Upper lobe of left lung (tissue), 6 donors: ENCODE data around the gene FBLN5. TPM values are rescaled to one million over a fixed set of nuclear protein-coding genes. Genes with fewer than 3 reads are reported as not detected.

ENCODE experiments used
- ATAC-seq, 2 donors: fragments of 200-7000 bp; cut with Tn5 transposase; one replicate each; pipeline ENCODE4 v1.9.1; 2022; ENCODE audit warnings: mild to moderate bottlenecking in 2 of 2, moderate library complexity in 2 of 2; ENCODE audit not compliant: low FRiP score in 2 of 2
- DNase-seq, 2 donors: peaks; one replicate each; pipeline ENCODE4 v3.0.0-alpha.2; 2019 to 2020
- H3K27ac ChIP-seq, 4 donors: fragments of 200-600 bp; sonication (generic); one replicate each; pipeline ENCODE4 v1.5.1; 2016 to 2019
- H3K27me3 ChIP-seq, 4 donors: fragments of 200-600 bp; sonication (generic); one replicate each; pipeline ENCODE4 v1.5.1; 2017 to 2019
- H3K36me3 ChIP-seq, 4 donors: fragments of 200-600 bp; sonication (generic); one replicate each; pipeline ENCODE4 v1.5.1; 2016 to 2019
- H3K4me1 ChIP-seq, 4 donors: fragments of 200-600 bp; sonication (generic); one replicate each; pipeline ENCODE4 v1.5.1; 2018 to 2019
- H3K4me3 ChIP-seq, 4 donors: fragments of 200-600 bp; sonication (generic); one replicate each; pipeline ENCODE4 v1.5.1; 2017 to 2019; ENCODE audit warnings: mild to moderate bottlenecking in 2 of 4, moderate library complexity in 1 of 4
- H3K9me3 ChIP-seq, 4 donors: fragments of 200-600 bp; sonication (generic); one replicate each; pipeline ENCODE4 v1.5.1; 2018 to 2019
- CTCF ChIP-seq, 6 experiments: fragments of 450-650 bp in 4 of 6; fragments of 200-600 bp in 2 of 6; sonication (generic) in 2 of 6; IDR thresholded peaks; one replicate each; pipeline ENCODE4 v1.5.1; 2016 to 2019; ENCODE audit warnings: antibody characterized with exemption in 6 of 6
- EP300 ChIP-seq, 4 donors: sonication (generic); formaldehyde crosslinking; IDR thresholded peaks; one replicate each; pipeline ENCODE4 v1.5.1; 2017; ENCODE audit warnings: antibody characterized with exemption in 4 of 4, control low read depth in 2 of 4
- POLR2A ChIP-seq, 4 donors: fragments of 450-650 bp; IDR thresholded peaks; one replicate each; pipeline ENCODE4 v1.5.1; 2016 to 2017; ENCODE audit warnings: antibody characterized with exemption in 4 of 4, mild to moderate bottlenecking in 2 of 4
- POLR2AphosphoS5 ChIP-seq, 2 donors: sonication (generic); formaldehyde crosslinking; IDR thresholded peaks; one replicate each; pipeline ENCODE4 v1.5.1; 2017; ENCODE audit warnings: antibody characterized with exemption in 2 of 2
- WGBS, 2 donors: methylation state at CpG; one replicate each; pipeline ENCODE4 v1.1.5; 2017 to 2018; 5-methylcytosine and 5-hydroxymethylcytosine counted together
- total RNA-seq, 6 donors: library from RNA; depleted of rRNA in 4 of 6; stranded (reverse); fragments of >200 nt in 4 of 6; gene quantifications; one replicate each; pipeline versions ENCODE4 v1.1.0 to v1.2.1, GENCODE V29; 2016 to 2021
- donor health status: DM: no; HTN: no; CAD: no; lungs with moderate emphysema.
- donor health status: DM: no; HTN: yes; CAD: no; lungs with severe emphysema.

FBLN5 gene
- total RNA-seq, 6 donors from 2014 or later, result 53.8 to 196 (median 133) TPM

DNA sequence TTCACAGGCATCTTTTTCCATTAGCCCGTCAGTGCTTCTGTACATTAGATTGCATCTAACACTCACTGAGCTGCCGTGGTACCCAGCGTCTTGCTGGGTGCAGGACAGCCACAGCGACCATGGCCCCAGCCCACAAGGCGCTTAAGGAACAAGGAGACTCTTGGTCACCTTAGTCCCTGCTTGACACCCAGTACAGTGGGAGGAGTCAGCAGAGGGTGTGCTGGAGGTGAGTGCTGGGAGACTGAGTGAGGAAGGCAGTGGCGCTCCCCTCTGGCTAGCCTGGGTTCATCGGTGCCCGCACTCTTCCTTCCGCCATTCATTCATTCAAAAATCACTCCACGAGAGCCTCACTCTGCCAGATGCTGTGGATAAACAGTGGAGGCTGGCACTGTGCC is 21.8 kb downstream of the FBLN5 start:
- Histone ChIP-seq H3K27ac (peak overlapping the region in 3 of 4 donors; percentile 13 to 34 (median 22)), H3K9me3 (no peaks in the 10 kb centered on the region), H3K27me3 (no peaks in the 10 kb centered on the region), H3K4me1 (peaks cover 0 to 11% (median 0%) of the 10 kb centered on the region in 4 donors), H3K36me3 (no peaks in the 10 kb centered on the region), H3K4me3 (no peak overlapping the region)
- ATAC-seq (no peak), DNase-seq (no peak)
- no peak for TF ChIP-seq CTCF (IDR thresholded peaks at IDR 0.05)
- no peak for TF ChIP-seq POLR2AphosphoS5 (IDR thresholded peaks at IDR 0.05)
- TF ChIP-seq EP300 (IDR thresholded peaks at IDR 0.05), result no peak
- no peak for TF ChIP-seq POLR2A (IDR thresholded peaks at IDR 0.05)
- WGBS, 2 donors, result 89 to 90% methylated on average over 10 of the region's 10 CpGs

GRCh38 chr14:91925001-91925726 is 22.3 kb downstream of the FBLN5 start:
- peak in 1 of 2 donors; percentile 42 for DNase-seq
- TF ChIP-seq POLR2A (IDR thresholded peaks at IDR 0.05) (no peak), POLR2AphosphoS5 (IDR thresholded peaks at IDR 0.05) (no peak), CTCF (IDR thresholded peaks at IDR 0.05) (no peak), EP300 (IDR thresholded peaks at IDR 0.05) (no peak)
- no peaks in the 10 kb centered on the region for H3K27me3 ChIP-seq
- WGBS, 2 donors, result 71 to 79% methylated on average over 9 to 11 of the region's 13 CpGs
- H3K4me1 ChIP-seq, result peaks cover 0 to 11% (median 0%) of the 10 kb centered on the region in 4 donors
- peak; percentile 27 to 49 for ATAC-seq
- H3K9me3 ChIP-seq, result no peaks in the 10 kb centered on the region
- no peaks in the 10 kb centered on the region for H3K36me3 ChIP-seq
- no peak overlapping the region for H3K4me3 ChIP-seq
- peak overlapping the region in 2 of 4 donors; percentile 12 to 34 for H3K27ac ChIP-seq

- no peak for ATAC-seq
- WGBS, 2 donors, result 53 to 56% methylated on average over 3 of the region's 3 CpGs
- TF ChIP-seq POLR2A (IDR thresholded peaks at IDR 0.05), result no peak
- no peak for TF ChIP-seq CTCF (IDR thresholded peaks at IDR 0.05)
- no peak for TF ChIP-seq EP300 (IDR thresholded peaks at IDR 0.05)
- TF ChIP-seq POLR2AphosphoS5 (IDR thresholded peaks at IDR 0.05), result no peak
- no peak for DNase-seq
- no peaks in the 10 kb centered on the region for H3K27me3 ChIP-seq
- peaks cover 0 to 12% (median 3%) of the 10 kb centered on the region in 4 donors for H3K4me1 ChIP-seq
- peak overlapping the region in 2 of 4 donors; percentile 31 to 36 for H3K27ac ChIP-seq
- no peak overlapping the region for H3K4me3 ChIP-seq
- H3K9me3 ChIP-seq, result no peaks in the 10 kb centered on the region
- H3K36me3 ChIP-seq, result no peaks in the 10 kb centered on the region
Measured at GRCh38 chr14:91920526-91920925, 27.0 kb downstream of the FBLN5 start.

- Histone ChIP-seq H3K27ac (peak overlapping the region in 3 of 4 donors; percentile 31 to 63 (median 48)), H3K9me3 (no peaks in the 10 kb centered on the region), H3K4me1 (peaks cover 0 to 12% (median 3%) of the 10 kb centered on the region in 4 donors), H3K27me3 (no peaks in the 10 kb centered on the region), H3K4me3 (no peak overlapping the region), H3K36me3 (no peaks in the 10 kb centered on the region)
- WGBS, 2 donors, result 31 to 43% methylated on average over 4 of the region's 4 CpGs
- peak; percentile 65 to 82 for ATAC-seq
- TF ChIP-seq POLR2A (IDR thresholded peaks at IDR 0.05) (peak in 1 of 4 donors; percentile 15), POLR2AphosphoS5 (IDR thresholded peaks at IDR 0.05) (no peak)
- DNase-seq, result no peak
Measured at GRCh38 chr14:91919814-91920213, 27.7 kb downstream of the FBLN5 start.

- ATAC-seq (peak; percentile 24 to 73), DNase-seq (no peak)
- TF ChIP-seq EP300 (IDR thresholded peaks at IDR 0.05), result no peak
- no peak for TF ChIP-seq POLR2AphosphoS5 (IDR thresholded peaks at IDR 0.05)
- TF ChIP-seq POLR2A (IDR thresholded peaks at IDR 0.05), result no peak
- H3K9me3 ChIP-seq, result no peaks in the 10 kb centered on the region
- peak overlapping the region in 3 of 4 donors; percentile 31 to 63 (median 34) for H3K27ac ChIP-seq
- H3K4me1 ChIP-seq, result peaks cover 0 to 12% (median 3%) of the 10 kb centered on the region in 4 donors
- WGBS, 2 donors, result 49 to 66% methylated on average over 5 of the region's 5 CpGs
- H3K36me3 ChIP-seq, result no peaks in the 10 kb centered on the region
- H3K4me3 ChIP-seq, result no peak overlapping the region
- H3K27me3 ChIP-seq, result no peaks in the 10 kb centered on the region
Measured at GRCh38 chr14:91918186-91918883, 29.2 kb downstream of the FBLN5 start.
